Measurements from ENCODE around the gene TFF1. TPM values are rescaled to one million over a fixed set of nuclear protein-coding genes. Genes with fewer than 3 reads are reported as not detected.

TFF1 gene
- total RNA-seq, 1 donor from 2014 or later: 241 TPM

DNA sequence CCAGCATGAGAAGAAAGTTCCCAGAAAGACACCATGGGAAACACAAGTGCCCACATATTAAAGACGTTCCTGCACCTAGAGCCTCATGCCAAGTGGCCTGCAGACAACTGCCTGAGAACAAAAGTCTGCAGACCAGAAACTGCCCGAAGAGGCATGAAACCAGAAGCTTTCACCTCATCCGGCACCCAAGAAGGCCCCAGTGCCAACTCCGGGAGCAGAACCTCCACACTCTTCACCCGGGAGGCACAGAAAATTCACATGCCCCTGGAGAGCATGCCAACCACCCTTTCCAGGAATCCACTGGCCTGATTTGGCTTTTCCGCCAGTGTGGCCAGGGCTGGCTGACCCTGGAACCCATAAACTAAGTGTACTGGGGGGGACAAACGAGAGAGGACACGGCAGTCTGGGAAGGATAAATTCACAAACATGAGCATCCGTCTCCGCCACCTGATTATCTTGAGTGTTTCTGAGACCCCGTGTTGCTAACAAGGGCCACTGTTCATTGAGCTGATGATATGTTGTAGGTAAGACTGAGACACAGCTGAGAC, 22.3 kb downstream of the TFF1 start:
- DNase-seq (ENCODE audit: low spot score): no peak

DNA sequence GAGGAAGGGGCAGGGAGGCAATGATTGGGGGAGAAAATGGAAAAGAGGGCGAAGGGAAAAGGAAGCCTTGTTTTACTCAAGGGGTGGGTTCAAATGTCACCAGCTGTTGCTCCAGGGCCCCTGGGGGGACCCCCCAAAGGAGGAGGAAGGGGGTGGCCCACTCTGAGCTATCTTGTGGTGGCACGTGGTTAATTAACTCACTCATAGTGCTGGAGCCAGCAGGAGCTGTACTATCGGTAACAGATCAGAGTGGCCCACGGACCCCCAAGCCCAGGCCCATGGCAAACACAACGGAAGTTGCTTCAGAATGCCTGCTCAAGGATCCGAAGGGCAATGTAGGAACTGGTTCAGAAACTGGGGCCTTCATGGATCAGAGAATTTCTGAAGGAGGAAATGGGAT, 22.8 kb downstream of the TFF1 start:
- DNase-seq (ENCODE audit: low spot score): no peak

DNA sequence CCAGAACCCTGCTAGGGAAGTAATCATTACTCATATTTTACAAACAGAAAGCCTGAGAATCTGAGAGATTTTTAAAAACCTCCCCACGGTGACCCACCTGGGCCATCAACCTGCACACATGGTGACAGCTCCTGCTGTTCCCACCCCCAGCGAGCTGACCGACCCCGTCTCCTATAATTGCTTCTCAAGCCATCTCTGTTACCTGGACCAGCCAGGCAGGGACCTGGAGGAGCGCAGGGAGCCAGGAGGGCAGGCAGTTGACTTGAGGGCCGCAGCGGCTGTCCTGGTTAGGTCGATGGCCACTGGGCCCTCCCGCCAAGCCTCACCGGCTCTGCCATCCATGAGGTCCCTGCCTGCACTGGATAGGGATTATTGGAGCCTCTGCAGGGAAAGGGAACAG, 23.2 kb downstream of the TFF1 start:
- DNase-seq (ENCODE audit: low spot score): no peak

DNA sequence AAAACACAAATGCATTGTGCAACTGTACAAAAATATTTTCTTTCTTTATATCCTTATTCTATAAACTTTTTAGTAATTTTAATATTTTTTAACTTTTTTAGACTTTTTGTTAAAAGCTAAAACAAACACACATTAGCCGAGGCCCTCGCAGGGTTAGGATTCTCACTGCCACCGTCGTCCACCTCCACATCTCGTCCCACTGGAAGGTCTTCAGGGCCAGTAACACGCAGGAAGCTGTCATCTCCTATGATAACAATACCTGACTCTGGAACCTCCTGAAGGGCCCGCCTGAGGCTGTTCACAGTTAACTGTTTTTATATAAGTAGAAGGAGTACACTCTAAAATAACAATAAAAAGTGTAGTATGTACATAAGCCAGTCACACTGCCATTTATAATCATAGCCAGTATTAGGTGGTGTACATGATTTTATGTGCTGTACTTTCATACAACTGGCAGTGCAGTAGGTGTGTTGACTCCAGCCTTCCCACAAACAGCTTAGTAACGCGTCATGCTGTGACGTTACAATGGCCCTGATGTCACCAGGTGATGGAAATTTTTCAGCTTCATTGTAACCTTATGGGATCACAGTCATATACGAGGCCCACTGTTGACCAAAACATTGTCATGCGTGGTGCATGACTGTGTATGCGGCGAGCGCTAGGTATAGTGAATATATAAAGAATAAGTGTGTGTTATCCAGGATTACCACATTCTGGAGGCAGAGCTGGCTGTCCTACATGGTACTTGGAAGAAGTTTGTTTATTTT, 24.4 kb downstream of the TFF1 start:
- DNase-seq (ENCODE audit: low spot score): no peak

DNA sequence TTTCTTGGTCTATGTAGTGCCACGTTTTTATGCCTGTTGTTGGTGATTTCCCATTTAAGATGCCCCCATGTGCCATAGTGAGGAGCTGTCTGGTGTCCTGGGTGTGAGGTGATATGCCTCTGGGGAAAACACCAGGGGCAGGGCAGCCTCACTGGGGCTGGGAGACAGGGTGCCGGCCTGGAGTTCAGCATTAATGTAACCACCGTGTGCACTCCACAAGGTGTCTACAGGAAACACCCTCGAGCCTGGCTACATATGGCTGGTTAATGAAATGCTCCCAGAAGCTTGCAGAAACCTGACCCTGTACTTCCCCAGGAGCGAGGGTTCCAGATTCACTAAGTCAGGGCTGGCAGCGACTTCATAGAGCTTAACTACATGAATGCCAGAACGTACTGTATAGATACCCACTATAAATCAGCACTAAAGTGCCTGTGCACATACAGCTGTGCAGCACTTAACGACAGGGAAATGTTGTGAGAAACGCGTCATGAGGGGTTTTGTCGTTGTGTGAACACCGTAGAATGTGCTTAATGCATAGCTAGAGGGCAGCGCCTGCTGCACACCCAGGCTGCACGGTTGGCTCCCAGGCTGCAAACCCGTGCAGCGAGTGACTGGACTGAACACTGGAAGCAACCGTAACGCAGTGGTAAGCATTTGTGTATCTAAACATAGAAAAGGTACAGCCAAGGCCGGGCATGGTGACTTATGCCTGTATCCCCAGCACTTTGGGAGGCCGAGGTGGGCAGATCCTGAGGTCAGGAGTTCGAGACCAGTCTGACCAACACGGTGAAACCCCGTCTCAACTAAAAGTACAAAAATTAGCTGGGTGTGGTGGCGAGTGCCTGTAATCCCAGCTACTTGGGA, 25.9 kb downstream of the TFF1 start:
- no peak for DNase-seq (ENCODE audit: low spot score)

DNA sequence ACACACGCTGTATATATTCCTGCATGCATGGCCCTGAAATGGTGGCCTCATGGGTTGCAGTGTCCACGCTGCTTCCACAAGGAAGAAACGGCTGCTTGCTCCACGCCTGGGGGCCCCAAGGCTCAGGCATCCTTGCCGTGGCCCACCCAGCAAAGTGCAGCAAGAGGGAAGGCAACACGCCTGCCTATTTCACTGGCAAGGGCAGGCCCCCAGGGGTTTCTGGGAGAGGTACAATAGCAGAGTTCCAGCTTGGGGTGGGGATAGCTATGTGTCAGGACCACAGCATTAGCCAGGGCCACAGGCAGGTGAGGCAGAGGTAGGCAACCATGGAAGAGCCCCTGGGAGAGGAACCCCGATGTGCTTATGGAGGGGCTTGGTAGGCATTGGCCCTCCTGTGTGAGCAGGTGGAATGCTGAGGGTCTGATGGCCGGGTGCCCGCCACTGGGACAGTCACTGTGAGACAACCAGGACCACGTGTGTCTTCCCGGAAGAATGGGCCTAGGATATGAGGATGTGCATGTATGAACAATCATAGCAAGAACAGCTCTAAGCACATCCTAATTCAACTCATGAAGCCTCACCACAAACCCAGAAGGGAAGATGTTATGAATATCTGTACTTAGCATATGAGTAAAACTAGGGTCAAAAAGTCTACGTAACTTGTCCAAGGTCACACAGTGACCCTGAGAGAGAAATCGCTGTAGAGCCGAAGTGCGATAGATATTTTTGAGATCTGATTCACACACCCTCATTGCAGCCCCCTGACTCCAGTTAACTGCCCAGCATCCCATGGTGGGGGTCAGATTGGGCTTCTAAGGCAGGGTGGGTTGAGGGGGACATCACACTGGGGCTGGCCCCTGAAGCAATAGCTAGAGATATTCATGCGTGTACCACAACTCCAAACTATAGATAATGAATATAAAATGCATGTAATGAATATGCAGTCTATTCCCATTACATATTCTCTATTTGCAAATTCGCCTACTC, 27.3 kb downstream of the TFF1 start:
- no peak for DNase-seq (ENCODE audit: low spot score)

DNA sequence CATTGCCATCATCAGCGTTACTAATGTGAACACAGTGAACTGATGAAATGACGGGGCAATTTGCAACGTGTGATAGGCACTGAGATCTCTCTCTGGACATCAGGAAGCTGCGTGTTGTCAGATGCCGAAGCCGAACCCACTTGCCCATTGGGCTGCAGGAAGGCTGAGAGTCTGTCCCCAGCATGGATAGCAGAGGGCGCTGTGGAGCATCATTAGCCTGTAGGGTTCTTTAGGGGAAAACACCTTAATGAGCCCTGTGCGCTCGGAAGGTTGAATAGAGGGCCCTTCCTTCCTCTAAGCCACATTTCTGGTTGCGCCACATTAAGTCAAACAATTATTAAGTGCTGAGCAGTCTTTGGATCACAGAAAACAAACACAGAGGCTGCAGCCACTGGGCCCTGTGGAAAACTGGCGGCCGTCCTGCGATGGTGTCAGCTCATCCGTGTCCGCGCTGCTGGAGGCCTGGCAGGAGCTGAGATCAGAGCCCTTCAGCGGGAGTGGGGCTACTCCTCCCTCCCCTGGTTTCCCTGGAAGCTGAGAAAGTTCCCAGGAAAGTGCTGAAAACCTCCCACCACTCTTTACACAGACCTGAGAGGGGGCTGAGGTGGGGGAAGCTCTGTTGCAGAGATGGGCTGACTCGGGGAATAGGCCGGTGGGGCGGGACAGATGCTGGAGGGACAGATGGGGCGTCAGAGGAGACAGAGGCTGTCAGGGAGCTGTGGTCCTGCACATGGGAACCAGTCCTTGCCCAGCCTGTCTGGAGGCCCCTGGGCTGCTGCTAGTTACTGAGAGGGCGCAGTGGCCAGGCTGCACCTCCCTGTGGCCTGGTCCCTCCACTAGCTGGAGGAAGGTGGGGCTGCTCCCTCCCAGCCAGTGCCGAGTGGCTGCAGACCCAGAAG, 28.3 kb downstream of the TFF1 start:
- DNase-seq (ENCODE audit: low spot score): peak; percentile 81

DNA sequence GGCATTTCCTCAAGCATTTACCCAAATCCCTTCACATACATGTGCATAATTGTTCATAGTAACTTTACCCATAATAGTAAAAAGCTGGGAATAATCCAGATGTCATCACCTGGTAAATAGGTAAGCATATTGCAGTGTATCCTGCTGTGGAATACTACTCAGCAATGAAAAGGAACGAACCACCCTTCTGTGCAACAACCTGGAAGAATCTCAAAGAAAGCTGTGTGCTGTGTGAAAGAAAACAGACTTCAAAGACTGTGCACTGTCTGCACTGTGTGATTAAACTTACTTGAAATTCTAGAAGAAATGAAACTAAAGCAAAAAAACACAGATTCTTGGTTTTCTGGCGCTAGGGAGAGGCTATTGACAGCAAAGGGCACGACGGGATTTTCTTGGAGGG, 29.1 kb downstream of the TFF1 start:
- DNase-seq (ENCODE audit: low spot score): no peak

DNA sequence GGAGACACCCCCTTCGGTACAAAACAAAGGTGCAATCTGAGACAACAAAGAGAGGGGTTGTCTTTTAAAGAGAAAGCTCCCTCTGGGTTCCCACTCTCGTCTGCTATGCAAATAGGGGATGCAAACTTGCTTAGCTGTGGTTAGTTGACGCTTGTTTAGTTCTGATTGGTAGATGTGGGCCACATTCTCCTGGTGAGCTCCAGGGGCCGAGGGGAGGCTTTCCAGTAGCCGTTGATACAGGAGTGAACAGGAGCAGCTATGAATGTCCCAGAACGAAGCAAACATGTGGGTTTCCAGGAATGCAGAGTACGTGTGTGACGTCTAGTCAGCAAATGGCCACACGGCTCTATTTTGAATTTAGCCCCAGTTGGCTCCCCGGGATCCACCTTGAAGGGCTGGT, 30.3 kb downstream of the TFF1 start:
- DNase-seq (ENCODE audit: low spot score): no peak

DNA sequence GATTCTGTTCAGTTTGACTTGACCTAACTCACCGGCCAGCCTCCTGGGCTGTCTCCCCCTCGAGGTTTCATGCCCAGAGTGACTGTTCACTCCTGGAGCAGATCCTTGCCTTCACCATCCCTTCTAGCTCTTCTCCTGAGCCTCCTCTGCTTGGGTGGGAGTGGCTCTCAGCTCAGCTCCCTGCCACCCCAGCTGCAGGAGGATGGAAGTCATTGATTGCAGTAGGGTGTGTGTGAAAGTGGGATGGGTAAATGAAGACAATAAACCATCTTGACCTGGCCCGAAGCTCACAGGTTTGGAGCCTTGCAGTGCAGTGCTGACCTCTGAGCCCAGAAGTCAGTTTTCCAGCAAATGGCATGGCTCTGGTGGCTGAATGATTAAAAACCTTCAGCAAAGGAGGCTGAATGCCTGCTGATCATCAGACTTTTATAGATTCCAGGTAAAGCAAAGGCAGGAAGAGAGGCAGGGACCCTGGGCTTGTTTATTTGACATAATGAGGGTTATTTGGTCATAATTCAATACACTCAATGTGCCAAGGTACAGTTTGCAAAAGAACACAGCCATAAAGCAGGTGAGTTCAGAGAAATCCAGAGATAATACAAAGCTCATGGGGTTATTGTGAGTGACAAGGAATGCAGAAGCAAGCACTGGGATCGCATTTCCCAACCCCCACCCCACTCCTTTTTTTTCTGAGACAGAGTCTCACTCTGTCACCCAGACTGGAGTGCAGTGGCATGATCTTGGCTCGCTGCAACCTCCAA, 33.6 kb downstream of the TFF1 start:
- DNase-seq (ENCODE audit: low spot score): no peak

DNA sequence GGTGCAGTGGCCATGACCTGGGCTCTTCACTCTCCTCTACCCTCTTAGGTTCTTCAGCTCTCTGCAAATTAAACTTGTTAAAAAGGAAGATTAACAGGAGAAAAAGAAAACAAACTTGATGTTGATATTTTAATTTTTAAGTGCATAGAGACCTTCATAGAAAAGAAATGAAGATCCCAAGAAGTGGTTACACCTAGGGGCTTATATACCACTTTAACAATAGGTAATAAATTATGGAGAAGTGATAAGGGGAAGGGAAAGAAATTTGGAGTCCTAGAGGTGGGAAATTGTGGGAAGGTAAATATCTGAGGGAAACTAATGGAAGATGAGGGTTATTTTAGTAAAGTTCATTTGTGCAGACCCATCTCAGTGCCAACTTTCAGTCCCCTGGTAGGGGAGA, 34.7 kb downstream of the TFF1 start:
- no peak for DNase-seq (ENCODE audit: low spot score)

DNA sequence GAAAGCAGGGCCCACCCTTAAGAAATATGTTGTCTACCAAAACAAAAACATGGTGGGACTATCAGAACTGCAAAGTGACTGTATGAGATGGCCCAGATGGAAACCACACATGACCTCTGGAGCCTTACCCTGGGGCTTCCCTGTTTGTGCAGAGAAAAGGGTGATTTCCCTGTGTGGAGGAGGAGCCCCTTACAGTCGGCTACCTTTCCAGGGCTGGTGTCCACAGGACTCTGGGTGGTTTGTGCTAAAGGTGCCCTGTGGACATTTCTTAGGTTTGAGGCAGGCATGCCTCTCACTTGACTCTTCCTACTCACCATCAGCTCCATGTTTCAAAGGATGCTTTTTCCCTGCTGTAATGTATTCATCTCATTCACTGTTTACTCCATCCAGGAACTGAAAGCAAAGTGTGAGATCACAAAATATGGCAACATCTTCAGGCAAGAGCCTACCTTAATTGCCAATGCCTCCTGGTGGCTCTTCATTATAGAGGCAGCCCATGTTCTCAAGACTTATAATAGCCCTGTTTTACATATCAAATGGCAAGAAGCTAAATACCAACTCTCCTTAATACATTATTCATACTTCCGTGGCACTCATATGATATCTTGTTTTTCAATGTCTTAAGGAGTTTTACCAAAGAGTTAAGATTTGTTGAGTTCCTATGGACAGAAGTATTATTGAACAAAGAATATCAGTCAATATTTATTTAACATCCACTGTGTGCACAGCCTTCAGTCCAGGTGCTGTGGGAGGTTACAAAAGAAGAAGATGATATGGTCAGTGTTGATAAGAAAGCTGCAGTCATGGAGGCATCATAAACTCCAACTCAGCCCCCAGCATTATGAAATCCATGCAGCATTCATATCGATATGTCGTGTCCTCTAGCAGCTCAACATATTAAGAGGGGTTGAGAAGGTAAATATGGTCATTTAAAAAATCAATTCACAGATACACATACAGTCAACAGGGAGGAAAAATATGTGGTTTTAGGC, 35.7 kb downstream of the TFF1 start:
- no peak for DNase-seq (ENCODE audit: low spot score)

DNA sequence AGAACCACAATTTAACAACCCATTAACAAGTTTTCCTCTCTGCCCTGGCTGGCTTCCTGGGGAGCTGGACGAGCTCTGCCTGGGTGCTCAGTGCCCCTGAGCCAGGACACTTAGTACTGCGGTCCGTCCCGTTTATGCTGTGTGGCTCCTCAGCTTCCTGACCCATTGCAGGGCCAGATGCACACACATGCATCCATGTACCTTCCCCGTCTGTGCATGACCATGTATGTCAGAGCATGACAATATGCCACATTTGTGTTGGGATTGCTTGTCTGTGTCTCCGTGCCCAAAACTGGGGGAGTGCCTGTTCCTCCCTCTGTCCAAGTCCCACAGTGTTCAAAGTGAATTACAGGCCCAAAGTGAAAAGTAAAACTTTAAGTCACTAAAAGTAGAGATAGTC, 41.4 kb downstream of the TFF1 start:
- no peak for DNase-seq (ENCODE audit: low spot score)

DNA sequence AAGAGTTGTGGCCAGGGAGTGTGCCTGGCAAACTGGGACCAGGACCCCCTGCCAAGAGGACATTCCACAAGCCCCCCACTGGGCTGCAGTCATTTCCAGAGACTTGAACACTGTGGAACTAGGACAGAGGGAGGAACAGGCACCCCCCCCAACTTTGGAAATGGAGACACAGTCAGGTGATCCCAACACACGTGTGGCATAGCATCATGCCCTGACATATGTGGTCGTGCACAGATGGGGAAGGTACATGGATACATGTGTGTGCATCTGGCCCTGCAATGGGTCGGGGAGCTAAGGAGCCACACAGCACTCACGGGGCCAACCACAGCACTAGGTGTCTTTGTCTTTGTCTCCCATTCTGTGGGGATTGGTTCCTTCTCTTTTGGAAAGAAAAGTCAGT, 44.5 kb downstream of the TFF1 start:
- DNase-seq (ENCODE audit: low spot score): no peak

DNA sequence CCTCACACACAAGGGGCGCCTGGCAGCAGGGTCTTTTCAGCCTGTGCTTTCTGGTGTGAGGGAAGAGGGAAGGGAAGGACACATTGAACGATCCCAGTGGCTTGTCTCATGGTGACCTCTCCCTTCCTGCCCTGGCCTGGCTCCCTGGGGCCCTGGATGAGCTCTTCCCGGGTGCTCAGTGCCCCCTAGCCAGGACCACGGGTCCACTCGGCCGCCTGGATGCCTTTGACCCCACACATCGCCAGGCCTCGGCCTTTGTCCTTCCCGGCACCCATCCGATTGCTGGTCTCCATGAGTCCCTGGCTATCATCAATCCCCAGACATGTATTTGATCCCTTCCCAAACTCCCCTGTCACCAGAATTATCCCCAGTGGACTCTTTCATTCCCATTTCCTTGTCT, 45.1 kb downstream of the TFF1 start:
- no peak for DNase-seq (ENCODE audit: low spot score)

DNA sequence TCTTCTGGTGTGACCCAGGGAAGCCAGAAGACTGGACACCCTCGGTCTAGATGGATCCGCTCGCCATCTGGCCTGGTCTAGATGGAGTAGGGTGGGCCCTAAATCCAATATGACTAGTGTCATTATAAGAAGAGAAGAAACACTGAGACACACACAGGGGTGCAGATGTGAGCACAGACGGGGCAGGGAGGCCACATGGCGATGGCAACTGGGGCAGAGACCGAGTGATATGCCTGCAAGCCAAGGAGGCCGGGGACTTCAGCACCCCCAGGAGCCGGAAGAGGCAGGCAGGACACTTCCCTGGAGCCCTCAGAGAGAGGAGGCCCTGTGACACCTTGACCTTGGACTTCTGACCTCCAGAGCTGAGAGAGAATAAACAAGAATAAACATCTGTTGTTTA, 45.5 kb downstream of the TFF1 start:
- DNase-seq (ENCODE audit: low spot score): no peak

DNA sequence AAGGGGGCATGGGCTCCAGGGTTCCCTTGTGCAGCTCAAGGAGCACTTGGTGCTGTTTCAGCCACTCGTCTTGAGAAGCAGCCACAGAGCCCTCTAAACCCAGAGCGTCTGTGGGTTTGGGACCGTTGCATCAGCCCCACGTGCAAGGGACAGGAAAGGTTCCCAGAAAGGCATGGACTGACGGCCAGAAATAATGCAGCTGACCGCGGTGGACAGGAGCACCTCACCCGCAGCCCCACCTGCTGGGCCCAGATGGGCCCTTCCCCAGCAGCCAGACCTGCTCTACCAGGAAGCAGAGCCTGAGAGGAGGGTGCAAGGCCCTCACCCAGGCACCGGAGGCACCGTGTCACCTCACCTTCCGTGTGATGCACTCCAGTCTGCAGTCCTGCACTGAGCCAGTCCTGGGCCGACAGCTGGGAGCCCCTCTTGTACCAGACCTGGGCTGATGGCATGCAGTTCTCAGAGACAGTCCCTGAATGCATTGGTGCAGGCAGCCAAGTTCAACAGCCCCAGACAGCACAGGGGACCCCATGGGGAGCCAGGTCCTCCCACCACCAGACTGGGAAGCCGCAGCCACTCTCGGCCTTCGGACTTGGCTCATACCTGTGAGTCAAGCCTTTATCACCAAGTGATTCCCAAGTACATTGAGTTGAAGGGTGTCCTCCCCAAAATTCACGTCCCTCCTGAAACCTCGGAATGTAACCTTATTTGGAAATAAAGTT, 46.3 kb downstream of the TFF1 start:
- DNase-seq (ENCODE audit: low spot score): no peak

DNA sequence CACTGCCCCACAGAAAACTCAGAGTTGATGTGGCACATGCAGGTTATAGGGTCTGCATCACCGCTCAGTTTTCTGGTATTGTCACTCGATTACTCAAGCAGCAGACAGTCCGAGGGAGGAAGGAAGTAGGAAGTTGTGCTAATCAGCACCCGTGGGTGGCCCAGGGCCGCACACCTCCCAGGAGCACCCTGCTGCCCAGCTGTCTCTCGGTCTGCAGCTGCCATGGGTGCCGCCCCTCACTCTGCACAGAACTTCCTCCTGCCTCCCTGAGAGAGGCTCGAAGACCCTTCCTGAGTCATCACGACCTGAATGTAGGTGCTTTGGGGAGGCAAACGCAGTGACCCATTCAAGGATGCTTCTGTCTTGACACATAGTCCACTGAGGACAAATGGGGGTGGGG, 47.0 kb downstream of the TFF1 start:
- no peak for DNase-seq (ENCODE audit: low spot score)
